HepG2 (cell line): ENCODE results near the gene AIF1. TPM values are rescaled to one million over a fixed set of nuclear protein-coding genes. Genes with fewer than 3 reads are reported as not detected.
A peak's percentile ranks its signal among the peaks of the same experiment; 100 is the strongest.

Source experiments
- ATAC-seq: fragments of 200-7000 bp; cut with Tn5 transposase; 3 replicates; pipeline ENCODE4 v1.9.1; 2020; ENCODE audit warnings: mild to moderate bottlenecking, moderate library complexity
- BruUV-seq: library from RNA; stranded (reverse); fragments of 400-500 nt; replicated peaks from 2 replicates; lab custom pipeline; 2021; lab: Mats Ljungman, UMichigan
- CTCF ChIA-PET: fragments of 300-600 bp; formaldehyde crosslinking; extraction: SDS; loops from one replicate; lab custom pipeline; 2021; ENCODE audit warnings: low total read pairs, inconsistent platforms, low intra/inter-chr PET ratio; lab: Yijun Ruan, JAX
- POLR2A ChIA-PET: fragments of 350-600 bp; sonication (Branson Sonifier 250); formaldehyde crosslinking; loops from one replicate; lab custom pipeline; 2020; ENCODE audit warnings: antibody characterized with exemption, inconsistent platforms; lab: Yijun Ruan, JAX
- DNase-seq: peaks from one replicate; pipeline ENCODE4 v3.0.0-alpha.2; 2015; ENCODE audit warnings: low spot score
- FAIRE-seq: peaks from 3 replicates; lab custom pipeline; 2011; peaks lifted over from hg19 to GRCh38; lab: Jason Lieb, UNC
- H2AFZ ChIP-seq: one replicate; pipeline ENCODE4 v1.6.1; 2011; ENCODE audit warnings: low read length, inconsistent platforms
- H3K27ac ChIP-seq: fragments of 300-600 bp; 3 replicates; pipeline ENCODE4 v1.8.0; 2011; ENCODE audit warnings: mixed run types, mild to moderate bottlenecking, mixed read lengths, low read length, inconsistent platforms; ENCODE audit not compliant: insufficient read depth; ENCODE audit errors: extremely low read length
- H3K27me3 ChIP-seq, 2 experiments: fragments of 200-600 bp in 1 of 2; 2 replicates in 1 of 2; 3 replicates in 1 of 2; pipeline versions ENCODE4 v1.6.0 to v1.8.0; 2011; ENCODE audit warnings: low read length in 2 of 2, mild to moderate bottlenecking in 2 of 2, moderate library complexity in 2 of 2, inconsistent platforms in 1 of 2; ENCODE audit not compliant: insufficient read depth in 2 of 2, control insufficient read depth in 1 of 2
- H3K36me3 ChIP-seq, 2 experiments: fragments of 200-600 bp in 1 of 2; replicated peaks in 1 of 2; 2 replicates in 1 of 2; 3 replicates in 1 of 2; pipeline versions ENCODE4 v1.5.1 to v1.8.0; 2011; ENCODE audit warnings: low read length in 2 of 2, inconsistent platforms in 1 of 2; ENCODE audit not compliant: insufficient read depth in 2 of 2, control insufficient read depth in 1 of 2
- H3K4me1 ChIP-seq: 2 replicates; pipeline ENCODE4 v1.5.1; 2012; ENCODE audit warnings: low read length, inconsistent platforms; ENCODE audit not compliant: insufficient read depth
- H3K4me2 ChIP-seq: 2 replicates; pipeline ENCODE4 v1.6.0; 2011; ENCODE audit warnings: low read depth, low read length, inconsistent platforms
- H3K4me3 ChIP-seq, 3 experiments: fragments of 200-600 bp in 1 of 3; sonication (generic), shearing (Covaris generic) in 1 of 3; replicated peaks in 1 of 3; 2 replicates each; pipeline ENCODE4 v1.5.1; 2011 to 2016; ENCODE audit warnings: low read length in 3 of 3, inconsistent platforms in 2 of 3, low read depth in 2 of 3, mild to moderate bottlenecking in 2 of 3, control low read depth in 1 of 3, mixed read lengths in 1 of 3; ENCODE audit not compliant: insufficient read depth in 1 of 3
- H3K79me2 ChIP-seq: one replicate; pipeline ENCODE4 v1.6.1; 2011; ENCODE audit warnings: low read length, inconsistent platforms; ENCODE audit not compliant: insufficient read depth
- H3K9ac ChIP-seq: 2 replicates; pipeline ENCODE4 v1.6.0; 2011; ENCODE audit warnings: mild to moderate bottlenecking, low read depth, low read length, inconsistent platforms; ENCODE audit not compliant: insufficient read depth
- H3K9me3 ChIP-seq: 2 replicates; pipeline ENCODE4 v1.5.1; 2012; ENCODE audit warnings: mild to moderate bottlenecking, low read length
- H4K20me1 ChIP-seq: 2 replicates; pipeline ENCODE4 v1.6.0; 2011; ENCODE audit warnings: inconsistent platforms, mild to moderate bottlenecking, low read length, moderate library complexity; ENCODE audit not compliant: insufficient read depth
- DNMT3B ChIP-seq: conservative IDR thresholded peaks from 2 replicates; pipeline ENCODE4 v1.6.1; 2016; ENCODE audit warnings: missing biosample characterization, control low read depth
- ETV6 ChIP-seq: sonication (generic); formaldehyde crosslinking; conservative IDR thresholded peaks from 2 replicates; pipeline ENCODE4 v1.4.0; 2020; ENCODE audit warnings: missing genetic modification reagents
- FOXO4 ChIP-seq: sonication (generic); formaldehyde crosslinking; conservative IDR thresholded peaks from 2 replicates; pipeline ENCODE4 v1.8.1; 2023; ENCODE audit warnings: missing genetic modification reagents
- HNF4G ChIP-seq, 2 experiments: sonication (generic) in 1 of 2; formaldehyde crosslinking in 1 of 2; IDR thresholded peaks; 2 replicates each; pipeline versions ENCODE4 v1.4.0 to v1.6.1; 2011 to 2020; ENCODE audit warnings: borderline replicate concordance in 2 of 2, low read depth in 2 of 2, mild to moderate bottlenecking in 2 of 2, low read length in 1 of 2, missing genetic modification reagents in 1 of 2, moderate library complexity in 1 of 2
- HOXA9 ChIP-seq: sonication (generic); formaldehyde crosslinking; IDR thresholded peaks from 2 replicates; pipeline ENCODE4 v1.8.1; 2022; ENCODE audit warnings: missing genetic modification reagents, mild to moderate bottlenecking, moderate library complexity, borderline replicate concordance
- KLF11 ChIP-seq: IDR thresholded peaks from 2 replicates; pipeline ENCODE4 v1.6.1; 2016; ENCODE audit warnings: missing compliant biosample characterization
- MAFF ChIP-seq: IDR thresholded peaks from 2 replicates; pipeline ENCODE4 v1.6.1; 2011; ENCODE audit warnings: low read depth, low read length, improper control_type of control experiment
- NAIF1 ChIP-seq: sonication (generic); formaldehyde crosslinking; IDR thresholded peaks from 2 replicates; pipeline ENCODE4 v1.5.0; 2020; ENCODE audit warnings: mild to moderate bottlenecking, missing genetic modification reagents, borderline replicate concordance
- PREB ChIP-seq: sonication (generic); formaldehyde crosslinking; IDR thresholded peaks from 2 replicates; pipeline ENCODE4 v1.4.0; 2020; ENCODE audit warnings: missing genetic modification reagents
- RBM22 ChIP-seq: fragments of 200-400 bp; formaldehyde crosslinking; optimal IDR thresholded peaks from 2 replicates; pipeline ENCODE3; 2017; ENCODE audit warnings: mild to moderate bottlenecking, low read length, moderate library complexity
- SAFB2 ChIP-seq: sonication (generic); formaldehyde crosslinking; IDR thresholded peaks from 2 replicates; pipeline ENCODE4 v1.5.1; 2020; ENCODE audit warnings: missing genetic modification reagents, low read depth, mild to moderate bottlenecking, borderline replicate concordance
- SSRP1 ChIP-seq: IDR thresholded peaks from 2 replicates; pipeline ENCODE4 v1.6.1; 2016; ENCODE audit warnings: control low read depth
- ZBTB10 ChIP-seq: sonication (generic); formaldehyde crosslinking; IDR thresholded peaks from 2 replicates; pipeline ENCODE4 v1.4.0; 2020; ENCODE audit warnings: missing genetic modification reagents, borderline replicate concordance
- ZC3H13 ChIP-seq: sonication (generic); formaldehyde crosslinking; IDR thresholded peaks from 2 replicates; pipeline ENCODE4 v1.8.1; 2023; ENCODE audit warnings: mild to moderate bottlenecking, missing genetic modification reagents, moderate library complexity
- ZFP91 ChIP-seq: sonication (generic); formaldehyde crosslinking; IDR thresholded peaks from 2 replicates; pipeline ENCODE4 v1.9.0; 2022; ENCODE audit warnings: missing genetic modification reagents, mild to moderate bottlenecking, borderline replicate concordance
- ZNF121 ChIP-seq: sonication (generic); formaldehyde crosslinking; IDR thresholded peaks from 2 replicates; pipeline ENCODE4 v1.5.0; 2020; ENCODE audit warnings: mild to moderate bottlenecking, missing genetic modification reagents
- WGBS: methylation state at CpG from one replicate; pipeline ENCODE4 v1.1.6; 2017; ENCODE audit warnings: low lambda C conversion rate; 5-methylcytosine and 5-hydroxymethylcytosine counted together
- in situ Hi-C: cut with HindIII; loops from 2 replicates; pipeline ENCODE4 v1.10.0; 2017; ENCODE audit warnings: low pct_unique_long_range_greater_than_20kb; ENCODE audit not compliant: extremely low pct_ligation_motif_present
- intact Hi-C: fragments of 100-400 bp; cut with micrococcal nuclease; formaldehyde crosslinking; loops from one replicate; pipeline ENCODE4 v1.10.0; 2022; ENCODE audit not compliant: unreplicated experiment
- polyA plus RNA-seq, 8 experiments: library from polyadenylated mRNA; depleted of rRNA in 3 of 8; stranded (reverse) in 7 of 8; unstranded in 1 of 8; fragments of >200 nt; fragmentation: Illumina TruSeq in 4 of 8; extraction: Trizol in 4 of 8; gene quantifications; 2 replicates each; pipeline versions ENCODE4 v1.2.1 to v1.2.3, GENCODE V29; 2011 to 2016; ENCODE audit warnings: low read depth in 4 of 8, missing spikeins in 1 of 8, mixed read lengths in 1 of 8; ENCODE audit not compliant: insufficient read depth in 1 of 8
- total RNA-seq, 5 experiments: library from RNA; depleted of rRNA; stranded (reverse); fragments of >200 nt; fragmentation: Illumina TruSeq; extraction: Trizol; gene quantifications; 2 replicates each; pipeline ENCODE4 v1.2.3, GENCODE V29; 2016; ENCODE audit warnings: low read depth in 1 of 5

AIF1 gene
- total and polyA plus RNA-seq, 2 of the 13 experiments (the other 11 are each of a cell fraction or from before 2014, with no cell fraction given): 1.5 TPM; not detected in 1

GRCh38 chr6:31567531-31568370, 47.3 kb upstream of the AIF1 start:
- BruUV-seq: no TSS peak
- in situ Hi-C loops: no loop called here
- FAIRE-seq (no peak), DNase-seq (no peak), ATAC-seq (peak; percentile 59)
- WGBS: 18% methylated on average over 9 of the region's 9 CpGs
- H3K9ac ChIP-seq: no peak overlapping the region
- no peak overlapping the region for H3K27ac ChIP-seq
- no peaks in the 10 kb centered on the region for H3K36me3 ChIP-seq
- intact Hi-C loops: no loop called here
- ChIA-PET POLR2A (interaction anchor here (0.6 to 1.8 kb wide), 2 partner anchors 9 to 15 kb away, joined by 4 to 5 read pairs; no protein-coding TSS in a partner anchor), CTCF (no interaction called here)
- no peaks in the 10 kb centered on the region for H4K20me1 ChIP-seq
- no peak overlapping the region for H2AFZ ChIP-seq
- H3K4me1 ChIP-seq: peaks cover 9% of the 10 kb centered on the region
- no peak overlapping the region for H3K4me3 ChIP-seq
- no peaks in the 10 kb centered on the region for H3K79me2 ChIP-seq
- peaks cover 4 to 34% of the 10 kb centered on the region in 2 experiments; a peak in 4 of 5 replicates for H3K27me3 ChIP-seq
- no peak overlapping the region for H3K4me2 ChIP-seq
- no peaks in the 10 kb centered on the region for H3K9me3 ChIP-seq
- no peak for TF ChIP-seq HNF4G (IDR thresholded peaks at IDR 0.05; ENCODE audit: borderline replicate concordance, low read depth, low read length)
- TF ChIP-seq HNF4G (CRISPR knock-in tag; IDR thresholded peaks at IDR 0.05; ENCODE audit: borderline replicate concordance, low read depth): no peak
- TF ChIP-seq ETV6 (CRISPR knock-in tag): no peak
- no peak for TF ChIP-seq SAFB2 (CRISPR knock-in tag)
- no peak for TF ChIP-seq PREB (CRISPR knock-in tag)
- peak; percentile 79 for TF ChIP-seq MAFF
- no peak for TF ChIP-seq DNMT3B (CRISPR knock-in tag)
- TF ChIP-seq ZC3H13: no peak
- no peak for TF ChIP-seq RBM22
- TF ChIP-seq ZNF121 (CRISPR knock-in tag): peak; percentile 45; the same call in 1 of the 2 replicates
- no peak for TF ChIP-seq HOXA9 (CRISPR knock-in tag)
- no peak for TF ChIP-seq ZFP91 (CRISPR knock-in tag)
- TF ChIP-seq ZBTB10 (CRISPR knock-in tag): no peak
- TF ChIP-seq NAIF1 (CRISPR knock-in tag): no peak
- no peak for TF ChIP-seq FOXO4 (CRISPR knock-in tag)
- no peak for TF ChIP-seq KLF11 (CRISPR knock-in tag)
- no peak for TF ChIP-seq SSRP1 (CRISPR knock-in tag)
